ENCODE measurements around the gene DOK6. TPM values are rescaled to one million over a fixed set of nuclear protein-coding genes. Genes with fewer than 3 reads are reported as not detected.

The DOK6 gene
- total and polyA plus RNA-seq, 9 of the 15 experiments (the other 6 are each of a cell fraction or from before 2014, with no cell fraction given): not detected

- TF ChIP-seq ZNF449 (CRISPR knock-in tag; IDR thresholded peaks at IDR 0.05) (no peak), EWSR1 (IDR thresholded peaks at IDR 0.05; ENCODE audit: borderline replicate concordance, low read depth, partially characterized antibody) (no peak), BACH1 (tag; IDR thresholded peaks at IDR 0.05) (peak; percentile 66; the same call in 1 of the 2 replicates), ZFP1 (CRISPR knock-in tag; IDR thresholded peaks at IDR 0.05) (no peak), PBX2 (CRISPR knock-in tag; IDR thresholded peaks at IDR 0.05; ENCODE audit: low read depth) (no peak), PBX2 (tag; conservative IDR thresholded peaks at IDR 0.05; ENCODE audit: low read depth) (no peak), C11orf30 (IDR thresholded peaks at IDR 0.05; ENCODE audit: low read depth) (peak; percentile 63; the same call in 1 of the 2 replicates), NCOA1 (IDR thresholded peaks at IDR 0.05; ENCODE audit: low read depth) (no peak), ELK3 (CRISPR knock-in tag; IDR thresholded peaks at IDR 0.05) (no peak), NFE2L1 (tag; IDR thresholded peaks at IDR 0.05; ENCODE audit: borderline replicate concordance, low read depth) (peak; percentile 57; the same call in 1 of the 2 replicates), MBD1 (CRISPR knock-in tag; IDR thresholded peaks at IDR 0.05) (no peak), MAFG (tag; conservative IDR thresholded peaks at IDR 0.05) (peak; percentile 88), TAF9B (IDR thresholded peaks at IDR 0.05; ENCODE audit: partially characterized antibody) (no peak), EGR1 (conservative IDR thresholded peaks at IDR 0.05) (no peak), MYBL2 (IDR thresholded peaks at IDR 0.05; ENCODE audit: low read depth) (no peak), MYBL2 (CRISPR knock-in tag; IDR thresholded peaks at IDR 0.05; ENCODE audit: borderline replicate concordance) (no peak), DEAF1 (CRISPR knock-in tag; IDR thresholded peaks at IDR 0.05) (no peak), ZNF121 (CRISPR knock-in tag; conservative IDR thresholded peaks at IDR 0.05) (no peak), ZNF212 (CRISPR knock-in tag; IDR thresholded peaks at IDR 0.05) (no peak)
Measured at GRCh38 chr18:69787825-69788547, 387.3 kb downstream of the DOK6 start (continued).
